Umbilical cord (tissue), 2 donors: ENCODE measurements around the gene KIRREL2. TPM values are rescaled to one million over a fixed set of nuclear protein-coding genes. Genes with fewer than 3 reads are reported as not detected.
"Not testable (repeated sequence)": the region's sequence is repeated elsewhere in the genome, so short reads cannot be mapped to it uniquely, and the experiment has no call there.

Source experiments
- DNase-seq: peaks from one replicate; pipeline ENCODE4 v3.0.0-alpha.2; 2015; ENCODE audit warnings: low spot score
- total RNA-seq: library from RNA; depleted of rRNA; stranded (reverse); fragments of >200 nt; gene quantifications from one replicate; pipeline ENCODE4 v1.2.3, GENCODE V29; 2014; ENCODE audit warnings: low replicate concordance; ENCODE audit not compliant: insufficient read depth

KIRREL2 gene
- total RNA-seq, 1 donor from 2014 or later: not detected

DNA sequence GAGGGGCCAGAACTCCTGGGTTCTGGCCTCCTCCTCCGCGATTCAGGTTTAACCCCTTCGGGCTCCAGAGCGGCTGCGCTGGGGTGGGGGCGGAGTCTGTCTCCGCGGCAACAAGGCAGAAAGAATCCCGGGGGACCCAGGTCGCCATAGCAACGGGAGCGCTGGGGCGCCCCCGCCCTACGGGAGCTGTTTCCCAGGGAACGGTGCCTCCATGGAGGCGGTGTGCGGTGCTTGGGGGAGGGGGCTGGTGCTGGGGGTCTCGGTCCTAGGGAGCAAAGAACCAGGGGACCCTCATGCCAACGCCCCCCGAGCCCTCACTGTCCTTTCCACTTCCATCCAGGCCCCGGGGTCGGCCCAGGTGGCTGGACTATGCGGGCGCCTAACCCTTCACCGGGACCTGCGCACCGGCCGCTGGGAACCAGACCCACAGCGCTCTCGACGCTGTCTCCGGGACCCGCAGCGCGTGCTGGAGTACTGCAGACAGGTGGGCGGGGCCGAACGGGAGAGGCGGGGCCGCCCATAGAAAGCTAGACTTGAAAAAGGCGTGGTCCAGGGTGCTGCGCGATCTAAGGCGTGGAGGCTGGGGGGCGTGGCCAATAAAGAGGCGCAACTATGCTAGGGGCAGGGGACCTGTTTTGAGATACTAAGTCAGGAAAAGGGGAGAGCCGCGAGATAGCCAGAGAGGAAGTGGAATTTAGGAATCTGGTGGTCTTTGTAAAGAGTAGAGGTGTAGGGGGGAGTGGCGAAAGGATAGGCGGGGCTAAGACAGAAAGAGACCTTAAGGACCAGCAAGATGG lies 12.8 kb downstream of the KIRREL2 start:
- peak; percentile 59 for DNase-seq

DNA sequence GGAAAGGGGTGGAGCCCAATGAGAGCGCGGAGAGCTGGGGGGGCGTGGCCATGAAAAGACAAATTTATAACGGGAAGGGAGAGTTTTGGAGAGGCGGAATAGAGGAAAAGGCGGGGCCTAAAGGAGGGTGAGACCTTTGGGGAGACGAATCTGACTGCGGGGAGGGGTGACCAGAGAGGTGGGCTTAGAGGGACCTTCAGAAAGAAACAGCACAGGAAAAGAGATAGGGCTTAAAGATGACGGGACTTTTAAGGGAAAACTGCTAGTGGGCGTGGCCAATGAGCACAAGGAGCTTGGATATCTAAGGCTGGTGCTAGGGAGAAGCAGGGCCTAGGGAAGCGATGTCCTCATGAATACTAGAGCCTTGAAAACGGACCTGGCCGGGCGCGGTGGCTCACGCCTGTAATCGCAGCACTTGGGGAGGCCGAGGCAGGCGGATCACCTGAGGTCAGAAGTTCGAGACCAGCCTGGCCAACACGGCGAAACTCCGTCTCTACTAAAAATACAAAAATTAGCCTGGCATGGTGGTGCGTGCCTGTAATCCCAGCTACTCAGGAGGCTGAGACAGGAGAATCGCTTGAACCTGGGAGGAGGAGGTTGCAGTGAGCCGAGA lies 13.5 kb downstream of the KIRREL2 start:
- not testable (repeated sequence) for DNase-seq

DNA sequence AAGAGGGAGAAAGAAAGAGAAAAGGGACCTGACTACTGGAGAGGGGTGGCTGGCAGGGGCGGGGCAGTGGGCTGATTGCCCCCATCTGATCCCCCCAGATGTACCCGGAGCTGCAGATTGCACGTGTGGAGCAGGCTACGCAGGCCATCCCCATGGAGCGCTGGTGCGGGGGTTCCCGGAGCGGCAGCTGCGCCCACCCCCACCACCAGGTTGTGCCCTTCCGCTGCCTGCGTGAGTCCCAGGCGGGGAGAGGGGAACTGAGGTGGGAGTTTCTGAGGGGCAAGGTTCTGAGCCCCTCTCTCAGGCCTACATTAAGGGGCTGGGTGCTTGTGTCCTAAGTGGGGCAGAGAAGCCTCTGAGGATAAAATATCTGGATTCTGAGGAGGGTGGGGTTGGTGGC lies 14.1 kb downstream of the KIRREL2 start:
- DNase-seq: no peak

DNA sequence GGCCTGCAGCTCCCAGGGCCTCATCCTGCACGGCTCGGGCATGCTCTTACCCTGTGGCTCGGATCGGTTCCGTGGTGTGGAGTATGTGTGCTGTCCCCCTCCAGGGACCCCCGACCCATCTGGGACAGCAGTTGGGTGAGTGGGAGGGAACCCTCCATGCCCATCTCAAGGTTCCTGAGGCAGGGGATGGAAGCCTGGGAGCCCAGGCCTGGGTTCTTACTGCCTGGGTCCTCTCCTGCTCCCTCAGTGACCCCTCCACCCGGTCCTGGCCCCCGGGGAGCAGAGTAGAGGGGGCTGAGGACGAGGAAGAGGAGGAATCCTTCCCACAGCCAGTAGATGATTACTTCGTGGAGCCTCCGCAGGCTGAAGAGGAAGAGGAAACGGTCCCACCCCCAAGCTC lies 14.9 kb downstream of the KIRREL2 start:
- DNase-seq: no peak

DNA sequence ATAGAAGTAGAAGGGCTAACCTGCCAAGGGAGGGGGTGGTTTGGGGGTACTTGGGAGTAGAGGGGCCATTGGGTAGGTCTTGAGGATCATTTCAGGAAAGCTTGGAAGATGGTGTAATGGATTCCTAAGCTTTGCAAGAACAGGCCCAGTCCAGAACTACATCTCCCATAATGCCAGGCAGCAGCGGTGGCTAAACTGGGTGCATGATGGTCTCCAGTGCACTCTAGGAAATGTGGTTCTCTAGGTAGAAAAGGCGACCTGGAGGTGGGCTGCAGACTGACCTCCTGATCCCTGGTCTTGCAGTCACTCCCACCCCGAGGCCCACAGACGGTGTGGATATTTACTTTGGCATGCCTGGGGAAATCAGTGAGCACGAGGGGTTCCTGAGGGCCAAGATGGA lies 15.5 kb downstream of the KIRREL2 start:
- no peak for DNase-seq

DNA sequence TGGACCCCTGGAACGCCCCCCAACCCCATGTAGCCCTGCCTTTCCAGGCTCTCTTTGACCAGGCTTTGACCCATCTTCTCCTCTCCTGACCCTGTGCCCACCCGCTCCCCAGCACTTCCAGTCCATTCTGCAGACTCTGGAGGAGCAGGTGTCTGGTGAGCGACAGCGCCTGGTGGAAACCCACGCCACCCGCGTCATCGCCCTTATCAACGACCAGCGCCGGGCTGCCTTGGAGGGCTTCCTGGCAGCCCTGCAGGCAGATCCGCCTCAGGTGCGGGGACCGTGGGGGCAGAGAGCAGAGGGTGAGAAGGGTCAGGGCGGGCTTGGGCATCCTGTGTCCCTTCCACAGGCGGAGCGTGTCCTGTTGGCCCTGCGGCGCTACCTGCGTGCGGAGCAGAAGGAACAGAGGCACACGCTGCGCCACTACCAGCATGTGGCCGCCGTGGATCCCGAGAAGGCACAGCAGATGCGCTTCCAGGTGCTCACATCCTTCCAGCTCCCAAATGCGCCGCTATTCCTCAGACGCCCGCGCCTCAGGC lies 17.8 kb downstream of the KIRREL2 start:
- DNase-seq: no peak

DNA sequence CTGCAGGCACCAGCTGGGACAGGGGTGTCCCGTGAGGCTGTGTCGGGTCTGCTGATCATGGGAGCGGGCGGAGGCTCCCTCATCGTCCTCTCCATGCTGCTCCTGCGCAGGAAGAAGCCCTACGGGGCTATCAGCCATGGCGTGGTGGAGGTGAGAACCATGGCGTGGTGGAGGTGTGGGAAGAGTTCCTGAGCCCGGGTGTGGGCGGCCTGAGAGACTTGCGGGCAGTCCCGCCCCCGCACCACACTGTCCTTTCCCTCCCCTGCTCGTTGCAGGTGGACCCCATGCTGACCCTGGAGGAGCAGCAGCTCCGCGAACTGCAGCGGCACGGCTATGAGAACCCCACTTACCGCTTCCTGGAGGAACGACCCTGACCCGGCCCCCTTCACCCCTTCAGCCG lies 22.4 kb downstream of the KIRREL2 start:
- no peak for DNase-seq

DNA sequence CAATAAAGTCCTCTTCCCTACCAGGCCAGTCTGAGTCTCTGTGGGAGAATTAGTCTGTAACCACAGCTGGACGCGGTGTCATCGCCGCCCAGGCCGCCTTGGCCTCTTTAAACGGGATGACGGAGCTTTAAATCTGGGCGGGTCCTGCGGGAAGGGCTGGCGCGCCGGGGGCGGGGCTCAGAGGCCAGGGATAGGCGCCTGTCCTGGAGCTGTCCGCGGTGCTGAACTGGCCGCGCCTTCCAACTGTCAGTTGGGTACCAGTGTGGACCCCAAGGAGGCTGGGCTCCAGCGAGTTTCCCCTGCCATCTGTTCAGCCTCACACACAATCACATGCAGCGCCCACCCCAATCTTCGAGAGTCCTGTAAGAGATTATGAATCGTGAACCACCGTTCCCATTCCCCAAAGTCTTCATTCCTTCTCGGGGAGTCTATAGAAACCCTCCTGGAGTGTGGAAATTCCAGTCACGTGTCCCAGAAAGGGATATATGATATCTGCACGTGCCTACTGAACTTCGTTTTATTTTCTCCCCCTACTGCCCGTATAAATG lies 23.1 kb downstream of the KIRREL2 start:
- DNase-seq: peak; percentile 92

DNA sequence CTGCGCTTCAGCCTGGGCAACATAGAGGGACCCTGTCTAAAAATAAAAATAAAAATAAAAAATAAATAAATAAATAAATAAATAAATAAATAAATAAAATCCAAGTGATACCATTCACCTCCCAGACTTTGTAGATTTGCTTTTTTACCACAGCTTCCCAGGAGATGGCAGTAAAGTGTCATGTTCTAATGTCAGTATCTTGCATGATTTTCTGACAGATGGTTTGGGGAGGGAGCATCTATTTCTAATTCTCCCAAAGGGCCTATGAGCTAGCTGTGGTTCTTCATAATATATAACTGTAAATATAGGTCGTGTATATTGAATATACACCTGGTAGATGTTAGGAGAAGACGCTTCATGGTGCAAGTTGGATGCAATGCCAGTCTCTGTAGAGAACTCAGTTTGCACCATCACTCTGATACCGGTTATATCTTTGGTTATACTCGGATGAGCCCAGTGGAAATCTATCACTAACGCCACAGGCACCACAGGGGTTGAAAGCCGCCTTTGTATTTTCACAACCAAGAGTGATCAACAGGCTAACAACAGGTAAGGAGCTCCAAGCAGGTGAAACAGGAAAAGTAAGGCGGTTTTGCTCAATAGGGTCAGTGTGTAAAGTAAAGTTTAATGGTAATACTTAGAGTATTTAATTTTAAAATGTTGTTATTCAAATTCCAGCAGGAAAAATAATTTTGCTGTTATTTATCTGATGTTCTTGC lies 25.6 kb downstream of the KIRREL2 start:
- DNase-seq: peak; percentile 87

DNA sequence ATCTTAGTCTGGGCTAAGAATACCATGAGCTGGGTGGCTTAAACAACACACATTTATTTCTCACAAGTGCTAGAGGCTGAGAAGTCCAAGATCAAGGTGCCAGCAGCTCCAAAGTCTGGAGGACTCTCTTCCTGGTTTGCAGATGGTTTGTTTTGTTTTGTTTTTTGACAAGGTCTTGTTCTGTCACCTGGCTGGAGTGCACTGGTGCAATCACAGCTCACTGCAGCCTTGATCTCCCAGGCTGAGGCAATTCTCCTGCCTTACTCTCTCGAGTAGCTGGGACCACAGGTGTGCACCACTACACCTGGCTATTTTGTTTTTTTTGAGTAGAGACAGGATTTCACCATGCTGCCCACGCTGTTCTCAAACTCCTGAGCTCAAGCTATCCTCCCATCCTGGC lies 27.2 kb downstream of the KIRREL2 start:
- no peak for DNase-seq

DNA sequence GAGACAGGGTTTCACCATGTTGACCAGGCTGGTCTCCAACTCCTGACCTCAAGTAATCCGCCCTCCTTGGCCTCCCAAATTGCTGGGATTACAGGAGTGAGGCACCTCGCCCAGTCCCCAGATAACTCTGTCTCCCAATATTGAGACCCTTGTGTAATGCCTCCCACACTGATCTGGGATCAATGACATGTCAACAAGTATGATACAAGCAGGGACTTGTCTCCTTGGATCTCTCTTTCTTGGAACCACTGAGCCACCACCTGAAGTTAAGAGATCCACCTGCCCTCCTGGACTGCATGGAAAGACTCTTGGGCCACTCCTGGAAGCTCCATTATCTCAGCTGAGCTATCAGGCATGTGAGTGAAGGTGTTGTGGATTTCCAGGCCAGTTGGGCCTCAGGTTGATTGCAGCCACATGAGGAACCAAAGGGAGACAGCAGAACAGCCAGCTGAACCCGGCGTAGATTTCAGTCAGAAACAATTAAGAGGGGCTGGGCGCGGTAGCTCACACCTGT lies 28.6 kb downstream of the KIRREL2 start:
- DNase-seq: no peak

DNA sequence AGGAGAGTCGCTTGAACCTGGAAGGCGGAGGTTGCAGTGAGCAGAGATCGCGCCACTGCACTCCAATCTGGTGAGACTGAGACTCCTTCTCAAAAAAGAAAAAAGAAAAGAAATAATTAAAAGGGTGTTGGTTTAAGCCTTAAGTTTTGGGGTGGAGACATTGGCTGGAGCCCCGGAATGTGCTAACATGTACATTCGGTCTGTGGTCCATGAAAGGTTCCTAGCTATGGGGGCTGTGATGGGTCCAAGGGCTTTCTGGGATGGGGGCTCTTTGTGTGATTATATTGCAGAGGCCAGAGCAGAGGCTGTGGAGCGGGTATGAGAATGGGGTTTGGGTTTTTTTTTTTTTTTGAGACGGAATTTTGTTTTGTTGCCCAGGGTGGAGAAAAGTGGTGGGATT lies 29.2 kb downstream of the KIRREL2 start:
- no peak for DNase-seq

DNA sequence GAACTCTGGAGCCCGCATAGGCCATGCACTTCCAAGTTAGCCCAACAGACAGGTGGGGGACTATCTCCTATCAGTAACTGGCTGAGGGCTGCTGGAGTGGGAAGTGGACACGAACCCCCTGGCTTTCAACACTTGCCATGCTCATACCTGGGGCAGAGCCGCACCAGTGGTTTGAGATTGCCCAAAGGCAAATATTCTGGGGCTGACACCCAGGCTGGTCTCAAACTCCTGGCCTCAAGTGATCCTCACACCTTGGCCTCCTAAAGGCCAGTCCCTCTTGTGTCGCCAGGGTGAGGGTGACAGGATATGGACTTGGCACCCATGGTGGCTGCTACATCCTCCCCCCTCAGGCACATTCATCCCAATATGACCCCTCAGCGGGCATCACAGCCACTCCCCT lies 30.5 kb downstream of the KIRREL2 start:
- DNase-seq: no peak

DNA sequence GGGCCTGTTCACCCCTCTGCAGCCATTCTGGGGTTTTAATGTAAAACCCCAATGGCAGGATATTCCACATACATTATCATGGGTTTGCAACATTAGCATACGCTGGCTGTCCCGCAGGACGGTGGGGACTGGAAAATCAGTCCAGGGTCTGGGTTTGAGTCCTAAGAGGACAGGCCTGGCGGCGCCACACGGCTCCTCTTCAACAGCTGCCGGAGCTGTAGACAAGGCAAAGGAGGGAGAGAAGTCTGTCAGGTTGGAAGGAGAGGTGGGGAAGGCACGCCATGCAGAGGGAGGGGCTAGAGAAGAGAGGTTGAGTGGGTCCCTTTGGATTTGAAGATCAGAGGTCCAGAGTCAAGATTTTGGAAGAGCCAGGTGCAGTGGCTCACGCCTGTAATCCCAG lies 31.7 kb downstream of the KIRREL2 start:
- no peak for DNase-seq

DNA sequence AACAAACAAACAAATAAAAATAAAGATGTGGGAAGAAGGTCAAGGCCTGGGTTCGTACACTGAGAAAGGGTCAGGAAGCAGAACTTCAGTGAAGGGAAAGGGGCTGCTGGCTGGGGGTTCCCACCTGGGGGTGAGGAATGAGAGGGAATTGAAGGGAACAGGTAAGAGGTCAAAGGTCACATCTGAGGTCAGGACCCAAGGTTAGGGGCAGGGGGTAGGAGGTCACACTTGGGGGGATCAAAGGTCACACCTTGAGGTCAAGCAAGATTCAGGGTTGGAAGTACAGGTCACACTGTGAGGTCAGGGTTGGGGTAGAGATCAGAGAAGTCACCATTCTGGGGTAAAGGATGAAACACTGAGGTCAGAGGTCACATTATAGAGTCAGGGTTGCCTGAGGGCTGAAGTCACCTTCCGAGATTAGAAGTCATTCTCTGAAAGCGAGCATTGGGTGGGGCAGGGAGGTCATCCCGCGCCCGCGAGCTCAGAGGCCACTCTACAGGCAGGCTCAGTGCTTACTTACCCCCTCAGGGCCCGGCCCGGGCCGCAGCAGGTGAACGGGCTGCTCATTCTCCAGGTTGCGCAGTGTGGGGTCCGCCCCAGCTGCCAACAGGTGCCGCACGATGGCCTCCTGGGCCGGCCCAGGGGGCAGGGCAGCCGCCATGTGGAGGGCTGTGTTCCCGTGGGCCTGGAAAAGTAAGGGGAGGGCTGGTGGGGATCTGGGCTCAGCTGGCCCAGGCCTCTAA lies 32.8 kb downstream of the KIRREL2 start:
- DNase-seq: no peak

DNA sequence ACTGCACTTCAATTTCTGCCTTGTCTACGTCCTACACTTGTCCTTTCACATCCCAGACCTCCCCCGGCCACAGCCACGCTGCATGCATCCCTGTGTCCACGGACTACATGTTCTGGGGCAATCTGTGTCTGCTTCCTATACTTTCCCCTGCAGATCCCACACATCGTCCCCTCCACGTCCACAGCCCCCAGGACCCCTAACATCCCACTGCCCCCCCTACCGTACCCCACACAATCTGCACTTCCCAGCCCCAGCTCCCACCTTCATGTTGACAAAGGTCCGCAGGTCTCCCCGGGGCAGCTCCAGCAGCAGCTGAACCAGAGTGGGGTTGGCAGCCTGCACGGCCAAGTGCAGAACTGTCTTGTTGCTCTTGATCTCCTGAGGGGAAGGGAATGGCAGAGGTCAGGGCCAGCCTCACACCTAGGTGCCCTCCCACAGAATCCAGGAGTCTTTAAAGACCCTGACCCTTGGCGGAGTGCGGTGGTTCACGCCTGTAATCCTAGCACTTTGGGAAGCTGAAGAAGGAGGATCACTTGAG lies 33.5 kb downstream of the KIRREL2 start:
- no peak for DNase-seq

DNA sequence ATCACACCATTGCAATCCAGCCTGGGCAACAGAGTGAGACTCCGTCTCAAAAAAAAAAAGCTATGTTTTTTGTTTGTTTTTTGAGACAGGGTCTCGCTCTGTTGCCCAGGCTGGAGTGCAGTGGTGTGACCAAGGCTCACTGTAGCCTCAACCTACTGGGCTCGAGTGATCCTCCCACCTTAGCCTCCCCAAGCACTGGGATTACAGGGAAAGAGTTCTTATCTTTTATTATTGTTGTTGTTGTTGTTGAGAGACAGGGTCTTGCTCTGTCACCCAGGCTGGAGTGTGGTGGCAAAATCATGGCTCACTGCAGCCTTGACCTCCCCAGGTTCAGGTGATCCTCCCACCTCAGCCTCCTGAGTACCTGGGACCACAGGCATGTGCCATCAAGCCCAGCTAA lies 35.1 kb downstream of the KIRREL2 start:
- DNase-seq: not testable (repeated sequence)

DNA sequence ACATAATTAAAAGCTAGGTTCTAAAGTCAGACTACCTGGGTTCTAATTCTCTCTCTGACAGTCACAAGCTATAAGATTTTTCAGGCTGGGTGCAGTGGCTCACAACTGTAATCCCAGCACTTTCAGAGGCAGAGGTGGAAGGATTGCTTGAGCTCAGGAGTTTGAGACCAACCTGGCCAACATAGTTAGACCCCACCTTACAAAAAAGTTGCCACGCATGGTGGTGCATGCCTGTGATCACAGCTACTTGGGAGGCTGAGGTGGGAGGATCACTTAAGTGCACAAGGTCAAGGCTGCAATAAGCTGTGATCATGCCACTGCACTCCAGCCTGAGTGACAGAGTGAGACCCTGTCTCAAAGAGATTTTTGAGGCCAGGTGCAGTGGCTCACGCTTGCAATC lies 37.6 kb downstream of the KIRREL2 start:
- DNase-seq: no peak

DNA sequence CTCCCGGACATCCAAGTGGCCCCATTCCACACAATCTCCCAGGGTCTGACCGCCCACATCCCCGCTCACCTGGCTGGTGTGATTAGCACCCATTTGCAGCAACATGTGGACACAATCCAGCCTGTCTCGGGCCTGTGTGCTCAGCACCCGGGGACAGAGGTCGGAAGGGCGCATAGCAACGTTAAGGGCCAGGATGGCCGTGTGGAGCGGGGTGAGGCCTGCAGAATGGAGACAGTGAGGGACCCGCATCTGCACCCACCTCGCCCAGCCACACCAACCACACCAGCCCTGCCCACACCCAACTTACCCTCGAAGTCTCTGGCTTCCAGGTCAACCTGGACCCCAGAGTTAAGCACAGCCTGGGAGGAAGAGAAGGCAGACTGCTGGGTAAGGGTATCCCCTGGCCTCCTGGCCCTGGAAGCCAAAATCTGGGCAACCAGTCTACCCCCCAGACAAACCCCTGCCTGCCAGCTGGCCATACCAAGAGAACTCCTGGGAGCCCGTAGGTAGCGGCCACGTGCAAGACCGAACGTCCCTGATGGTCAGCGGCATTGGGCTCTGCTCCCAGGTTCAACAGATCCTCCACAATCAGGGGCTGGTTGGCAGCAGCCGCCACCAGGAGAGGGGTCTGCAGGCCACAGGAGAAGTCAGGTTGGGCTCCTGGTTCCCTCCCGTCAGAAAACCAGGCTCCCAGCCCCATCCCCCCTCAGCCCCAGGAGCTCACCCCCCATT lies 39.4 kb downstream of the KIRREL2 start:
- DNase-seq: no peak

DNA sequence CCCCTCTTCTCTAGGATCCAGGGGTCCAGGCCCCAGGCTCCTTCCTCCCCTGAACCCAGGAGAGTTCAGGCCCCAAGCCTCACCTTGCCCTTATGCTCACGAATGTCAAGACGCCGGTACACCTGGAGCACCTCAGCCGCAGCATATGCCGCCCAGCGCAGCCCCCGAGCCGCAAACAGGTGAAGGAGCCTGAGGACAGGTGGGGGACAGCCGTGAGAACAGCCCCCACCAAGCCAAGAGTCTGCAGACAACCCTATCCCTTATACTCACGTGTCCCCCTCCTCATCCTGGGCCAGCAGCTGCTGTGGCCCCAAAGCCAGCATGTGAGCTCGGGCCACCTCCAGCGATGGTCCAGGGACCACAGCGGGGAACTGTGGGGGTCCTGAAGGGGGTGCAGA lies 39.9 kb downstream of the KIRREL2 start:
- no peak for DNase-seq
